GM23338 (cell line): ENCODE measurements around the gene UGGT2. TPM values are rescaled to one million over a fixed set of nuclear protein-coding genes. Genes with fewer than 3 reads are reported as not detected.

ENCODE experiments used
- ATAC-seq: fragments of 200-7000 bp; cut with Tn5 transposase; 3 replicates; pipeline ENCODE4 v1.9.1; 2020
- DNase-seq: peaks from one replicate; pipeline ENCODE4 v3.0.0-alpha.2; 2015; ENCODE audit warnings: low spot score
- H2AFZ ChIP-seq: fragments of 200-600 bp; sonication (generic); 2 replicates; pipeline ENCODE4 v1.8.0; 2016; ENCODE audit warnings: antibody characterized with exemption, mild to moderate bottlenecking, moderate library complexity
- H3F3A ChIP-seq: fragments of 200-600 bp; sonication (generic); replicated peaks from 2 replicates; pipeline ENCODE4 v1.8.0; 2017; ENCODE audit warnings: antibody characterized with exemption, mixed run types, low read depth
- H3K27ac ChIP-seq: fragments of 200-600 bp; sonication (generic); 2 replicates; pipeline ENCODE4 v1.6.1; 2016; ENCODE audit warnings: low read depth
- H3K27me3 ChIP-seq: fragments of 200-600 bp; sonication (generic); 2 replicates; pipeline ENCODE4 v1.8.0; 2016; ENCODE audit warnings: mild to moderate bottlenecking, mixed run types, moderate library complexity; ENCODE audit not compliant: insufficient read depth
- H3K36me3 ChIP-seq: fragments of 200-600 bp; sonication (generic); 2 replicates; pipeline ENCODE4 v1.8.0; 2016; ENCODE audit warnings: mild to moderate bottlenecking; ENCODE audit not compliant: insufficient read depth
- H3K4me1 ChIP-seq: fragments of 200-600 bp; sonication (generic); 2 replicates; pipeline ENCODE4 v1.8.0; 2016; ENCODE audit warnings: mild to moderate bottlenecking, moderate library complexity; ENCODE audit not compliant: insufficient read depth
- H3K4me2 ChIP-seq: fragments of 200-600 bp; sonication (generic); 2 replicates; pipeline ENCODE4 v1.7.1; 2017; ENCODE audit warnings: mixed run types
- H3K4me3 ChIP-seq: fragments of 200-600 bp; sonication (generic); 2 replicates; pipeline ENCODE4 v1.6.1; 2016; ENCODE audit warnings: mixed run types
- H3K79me2 ChIP-seq: fragments of 200-600 bp; sonication (generic); replicated peaks from 2 replicates; pipeline ENCODE4 v1.8.0; 2017; ENCODE audit warnings: mild to moderate bottlenecking; ENCODE audit not compliant: insufficient read depth
- H3K9me2 ChIP-seq: fragments of 200-600 bp; sonication (generic); 2 replicates; pipeline ENCODE4 v1.8.0; 2017; ENCODE audit not compliant: insufficient read depth
- H4K20me1 ChIP-seq: fragments of 200-600 bp; sonication (generic); replicated peaks from 2 replicates; pipeline ENCODE4 v1.8.0; 2017; ENCODE audit warnings: mild to moderate bottlenecking; ENCODE audit not compliant: insufficient read depth
- H3K27ac Mint-ChIP-seq: 2 replicates; pipeline ENCODE4 v1.8.0; 2020; ENCODE audit warnings: inconsistent platforms, mild to moderate bottlenecking, moderate library complexity, mixed read lengths
- H3K27me3 Mint-ChIP-seq: 3 replicates; pipeline ENCODE4 v1.8.0; 2022; ENCODE audit warnings: low read depth, mild to moderate bottlenecking, moderate library complexity, mixed read lengths, inconsistent platforms; ENCODE audit not compliant: insufficient read depth, poor library complexity
- H3K36me3 Mint-ChIP-seq: 3 replicates; pipeline ENCODE4 v1.8.0; 2021; ENCODE audit warnings: low read depth, mild to moderate bottlenecking, inconsistent platforms, moderate library complexity, mixed read lengths
- H3K4me1 Mint-ChIP-seq: 3 replicates; pipeline ENCODE4 v1.8.0; 2020; ENCODE audit warnings: mild to moderate bottlenecking, inconsistent platforms, mixed read lengths
- H3K4me3 Mint-ChIP-seq: 3 replicates; pipeline ENCODE4 v1.8.0; 2021; ENCODE audit warnings: moderate library complexity, mild to moderate bottlenecking, inconsistent platforms, mixed read lengths
- H3K9me3 Mint-ChIP-seq: 3 replicates; pipeline ENCODE4 v1.8.0; 2020; ENCODE audit warnings: moderate library complexity, mild to moderate bottlenecking, inconsistent platforms, mixed read lengths
- CREB1 ChIP-seq: fragments of 250-450 bp; sonication (Bioruptor Pico); IDR thresholded peaks from 2 replicates; pipeline ENCODE4 v1.5.0; 2020; ENCODE audit warnings: low read depth, mild to moderate bottlenecking, moderate library complexity
- CTCF ChIP-seq, 2 experiments: fragments of 200-600 bp in 1 of 2; sonication (generic) in 1 of 2; conservative IDR thresholded peaks; 2 replicates each; pipeline versions ENCODE4 v1.5.1 to v1.6.1; 2016 to 2017; ENCODE audit warnings: antibody characterized with exemption in 2 of 2, low read depth in 2 of 2, mild to moderate bottlenecking in 2 of 2, moderate library complexity in 1 of 2
- EZH2 ChIP-seq: fragments of 200-600 bp; sonication (generic); IDR thresholded peaks from one replicate; pipeline ENCODE4 v1.8.0; 2017; ENCODE audit warnings: antibody characterized with exemption, mild to moderate bottlenecking, low read depth; ENCODE audit not compliant: unreplicated experiment
- EZH2phosphoT487 ChIP-seq: fragments of 200-600 bp; sonication (generic); IDR thresholded peaks from one replicate; pipeline ENCODE4 v1.8.1; 2018; ENCODE audit warnings: antibody characterized with exemption; ENCODE audit not compliant: unreplicated experiment
- JUNB ChIP-seq: IDR thresholded peaks from one replicate; pipeline ENCODE4 v1.6.1; 2016; ENCODE audit warnings: antibody characterized with exemption; ENCODE audit not compliant: unreplicated experiment
- NANOG ChIP-seq: IDR thresholded peaks from 2 replicates; pipeline ENCODE4 v1.6.1; 2016; ENCODE audit warnings: antibody characterized with exemption, borderline replicate concordance
- POLR2AphosphoS5 ChIP-seq: IDR thresholded peaks from 2 replicates; pipeline ENCODE4 v1.6.1; 2016; ENCODE audit warnings: antibody characterized with exemption, low read depth
- REST ChIP-seq: IDR thresholded peaks from one replicate; pipeline ENCODE4 v1.6.1; 2018; ENCODE audit warnings: antibody characterized with exemption; ENCODE audit not compliant: unreplicated experiment
- STAT1 ChIP-seq: IDR thresholded peaks from one replicate; pipeline ENCODE4 v1.6.1; 2016; ENCODE audit warnings: antibody characterized with exemption; ENCODE audit not compliant: unreplicated experiment
- ZNF114 ChIP-seq: fragments of 250-450 bp; sonication (Bioruptor Pico); IDR thresholded peaks from 2 replicates; pipeline ENCODE4 v1.5.0; 2020; ENCODE audit warnings: mild to moderate bottlenecking, moderate library complexity
- ZNF331 ChIP-seq: fragments of 250-450 bp; sonication (Bioruptor Pico); IDR thresholded peaks from 2 replicates; pipeline ENCODE4 v1.5.0; 2020; ENCODE audit warnings: low read depth, mild to moderate bottlenecking, moderate library complexity
- polyA plus RNA-seq: library from polyadenylated mRNA; unstranded; fragments of >200 nt; fragmentation: Nextera tagmentation; extraction: Ambion mirVana; gene quantifications from 2 replicates; pipeline ENCODE4 v1.2.1, GENCODE V29; 2016
- total RNA-seq: library from RNA; depleted of rRNA; stranded (reverse); fragments of >200 nt; shearing (Covaris generic); gene quantifications from 2 replicates; pipeline ENCODE4 v1.2.3, GENCODE V29; 2014
- TF ChIP-seq, protein P1 (sequence below): fragments of 250-450 bp; sonication (Bioruptor Pico); IDR thresholded peaks from 2 replicates; pipeline ENCODE4 v1.5.0; 2020; ENCODE audit warnings: mild to moderate bottlenecking, moderate library complexity
- TF ChIP-seq, protein P2 (sequence below): IDR thresholded peaks from 2 replicates; pipeline ENCODE4 v1.6.1; 2016; ENCODE audit warnings: antibody characterized with exemption

Gene UGGT2
- total and polyA plus RNA-seq, 2 experiments from 2014 or later, result 44.0 to 60.5 TPM

- Histone ChIP-seq H3K4me3 (no peak overlapping the region), H3K27me3 (no peaks in the 10 kb centered on the region), H2AFZ (no peak overlapping the region), H3K27ac (no peak overlapping the region), H4K20me1 (no peaks in the 10 kb centered on the region; the same call in 1 of the 2 replicates), H3K79me2 (no peaks in the 10 kb centered on the region), H3K9me2 (no peaks in the 10 kb centered on the region), H3K4me2 (no peak overlapping the region), H3F3A (no peaks in the 10 kb centered on the region), H3K36me3 (no peaks in the 10 kb centered on the region; the same call in 1 of the 2 replicates), H3K4me1 (no peaks in the 10 kb centered on the region; the same call in 1 of the 2 replicates)
- TF ChIP-seq ZNF114 (CRISPR knock-in tag) (no peak), ZNF331 (no peak), JUNB (no peak), EZH2phosphoT487 (no peak), NANOG (no peak), REST (no peak), EZH2 (no peak), STAT1 (no peak), POLR2AphosphoS5 (no peak), CREB1 (no peak), CTCF (conservative IDR thresholded peaks at IDR 0.05; ENCODE audit: low read depth in 2 of 2) (no peak)
- TF ChIP-seq, protein P1, sequence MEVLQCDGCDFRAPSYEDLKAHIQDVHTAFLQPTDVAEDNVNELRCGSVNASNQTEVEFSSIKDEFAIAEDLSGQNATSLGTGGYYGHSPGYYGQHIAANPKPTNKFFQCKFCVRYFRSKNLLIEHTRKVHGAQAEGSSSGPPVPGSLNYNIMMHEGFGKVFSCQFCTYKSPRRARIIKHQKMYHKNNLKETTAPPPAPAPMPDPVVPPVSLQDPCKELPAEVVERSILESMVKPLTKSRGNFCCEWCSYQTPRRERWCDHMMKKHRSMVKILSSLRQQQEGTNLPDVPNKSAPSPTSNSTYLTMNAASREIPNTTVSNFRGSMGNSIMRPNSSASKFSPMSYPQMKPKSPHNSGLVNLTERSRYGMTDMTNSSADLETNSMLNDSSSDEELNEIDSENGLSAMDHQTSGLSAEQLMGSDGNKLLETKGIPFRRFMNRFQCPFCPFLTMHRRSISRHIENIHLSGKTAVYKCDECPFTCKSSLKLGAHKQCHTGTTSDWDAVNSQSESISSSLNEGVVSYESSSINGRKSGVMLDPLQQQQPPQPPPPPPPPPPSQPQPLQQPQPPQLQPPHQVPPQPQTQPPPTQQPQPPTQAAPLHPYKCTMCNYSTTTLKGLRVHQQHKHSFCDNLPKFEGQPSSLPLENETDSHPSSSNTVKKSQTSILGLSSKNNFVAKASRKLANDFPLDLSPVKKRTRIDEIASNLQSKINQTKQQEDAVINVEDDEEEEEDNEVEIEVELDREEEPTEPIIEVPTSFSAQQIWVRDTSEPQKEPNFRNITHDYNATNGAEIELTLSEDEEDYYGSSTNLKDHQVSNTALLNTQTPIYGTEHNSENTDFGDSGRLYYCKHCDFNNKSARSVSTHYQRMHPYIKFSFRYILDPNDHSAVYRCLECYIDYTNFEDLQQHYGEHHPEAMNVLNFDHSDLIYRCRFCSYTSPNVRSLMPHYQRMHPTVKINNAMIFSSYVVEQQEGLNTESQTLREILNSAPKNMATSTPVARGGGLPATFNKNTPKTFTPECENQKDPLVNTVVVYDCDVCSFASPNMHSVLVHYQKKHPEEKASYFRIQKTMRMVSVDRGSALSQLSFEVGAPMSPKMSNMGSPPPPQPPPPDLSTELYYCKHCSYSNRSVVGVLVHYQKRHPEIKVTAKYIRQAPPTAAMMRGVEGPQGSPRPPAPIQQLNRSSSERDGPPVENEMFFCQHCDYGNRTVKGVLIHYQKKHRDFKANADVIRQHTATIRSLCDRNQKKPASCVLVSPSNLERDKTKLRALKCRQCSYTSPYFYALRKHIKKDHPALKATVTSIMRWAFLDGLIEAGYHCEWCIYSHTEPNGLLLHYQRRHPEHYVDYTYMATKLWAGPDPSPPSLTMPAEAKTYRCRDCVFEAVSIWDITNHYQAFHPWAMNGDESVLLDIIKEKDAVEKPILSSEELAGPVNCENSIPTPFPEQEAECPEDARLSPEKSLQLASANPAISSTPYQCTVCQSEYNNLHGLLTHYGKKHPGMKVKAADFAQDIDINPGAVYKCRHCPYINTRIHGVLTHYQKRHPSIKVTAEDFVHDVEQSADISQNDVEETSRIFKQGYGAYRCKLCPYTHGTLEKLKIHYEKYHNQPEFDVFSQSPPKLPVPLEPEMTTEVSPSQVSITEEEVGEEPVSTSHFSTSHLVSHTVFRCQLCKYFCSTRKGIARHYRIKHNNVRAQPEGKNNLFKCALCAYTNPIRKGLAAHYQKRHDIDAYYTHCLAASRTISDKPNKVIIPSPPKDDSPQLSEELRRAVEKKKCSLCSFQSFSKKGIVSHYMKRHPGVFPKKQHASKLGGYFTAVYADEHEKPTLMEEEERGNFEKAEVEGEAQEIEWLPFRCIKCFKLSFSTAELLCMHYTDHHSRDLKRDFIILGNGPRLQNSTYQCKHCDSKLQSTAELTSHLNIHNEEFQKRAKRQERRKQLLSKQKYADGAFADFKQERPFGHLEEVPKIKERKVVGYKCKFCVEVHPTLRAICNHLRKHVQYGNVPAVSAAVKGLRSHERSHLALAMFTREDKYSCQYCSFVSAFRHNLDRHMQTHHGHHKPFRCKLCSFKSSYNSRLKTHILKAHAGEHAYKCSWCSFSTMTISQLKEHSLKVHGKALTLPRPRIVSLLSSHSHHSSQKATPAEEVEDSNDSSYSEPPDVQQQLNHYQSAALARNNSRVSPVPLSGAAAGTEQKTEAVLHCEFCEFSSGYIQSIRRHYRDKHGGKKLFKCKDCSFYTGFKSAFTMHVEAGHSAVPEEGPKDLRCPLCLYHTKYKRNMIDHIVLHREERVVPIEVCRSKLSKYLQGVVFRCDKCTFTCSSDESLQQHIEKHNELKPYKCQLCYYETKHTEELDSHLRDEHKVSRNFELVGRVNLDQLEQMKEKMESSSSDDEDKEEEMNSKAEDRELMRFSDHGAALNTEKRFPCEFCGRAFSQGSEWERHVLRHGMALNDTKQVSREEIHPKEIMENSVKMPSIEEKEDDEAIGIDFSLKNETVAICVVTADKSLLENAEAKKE (CRISPR knock-in tag), result no peak
- TF ChIP-seq, protein P2, sequence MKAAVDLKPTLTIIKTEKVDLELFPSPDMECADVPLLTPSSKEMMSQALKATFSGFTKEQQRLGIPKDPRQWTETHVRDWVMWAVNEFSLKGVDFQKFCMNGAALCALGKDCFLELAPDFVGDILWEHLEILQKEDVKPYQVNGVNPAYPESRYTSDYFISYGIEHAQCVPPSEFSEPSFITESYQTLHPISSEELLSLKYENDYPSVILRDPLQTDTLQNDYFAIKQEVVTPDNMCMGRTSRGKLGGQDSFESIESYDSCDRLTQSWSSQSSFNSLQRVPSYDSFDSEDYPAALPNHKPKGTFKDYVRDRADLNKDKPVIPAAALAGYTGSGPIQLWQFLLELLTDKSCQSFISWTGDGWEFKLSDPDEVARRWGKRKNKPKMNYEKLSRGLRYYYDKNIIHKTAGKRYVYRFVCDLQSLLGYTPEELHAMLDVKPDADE, result no peak
- Mint-ChIP-seq H3K36me3 (peaks cover 9% of the 10 kb centered on the region), H3K9me3 (no peaks in the 10 kb centered on the region), H3K27ac (no peak overlapping the region), H3K4me1 (peaks cover 2% of the 10 kb centered on the region; the same call in 2 of the 3 replicates), H3K27me3 (peaks cover under 1% of the 10 kb centered on the region), H3K4me3 (no peak overlapping the region)
- DNase-seq (no peak), ATAC-seq (no peak)
Measured at GRCh38 chr13:96025283-96025682, 27.9 kb downstream of the UGGT2 start.
